HG03558 (cell line): ENCODE data around the gene ZIC3.

Experiments used
- ATAC-seq: cut with Tn5 transposase; IDR thresholded peaks from one replicate; pipeline ENCODE4 v1.9.1; 2021; ENCODE audit warnings: moderate number of reproducible peaks; ENCODE audit not compliant: unreplicated experiment; ENCODE audit errors: extremely low read depth

The ZIC3 gene

DNA sequence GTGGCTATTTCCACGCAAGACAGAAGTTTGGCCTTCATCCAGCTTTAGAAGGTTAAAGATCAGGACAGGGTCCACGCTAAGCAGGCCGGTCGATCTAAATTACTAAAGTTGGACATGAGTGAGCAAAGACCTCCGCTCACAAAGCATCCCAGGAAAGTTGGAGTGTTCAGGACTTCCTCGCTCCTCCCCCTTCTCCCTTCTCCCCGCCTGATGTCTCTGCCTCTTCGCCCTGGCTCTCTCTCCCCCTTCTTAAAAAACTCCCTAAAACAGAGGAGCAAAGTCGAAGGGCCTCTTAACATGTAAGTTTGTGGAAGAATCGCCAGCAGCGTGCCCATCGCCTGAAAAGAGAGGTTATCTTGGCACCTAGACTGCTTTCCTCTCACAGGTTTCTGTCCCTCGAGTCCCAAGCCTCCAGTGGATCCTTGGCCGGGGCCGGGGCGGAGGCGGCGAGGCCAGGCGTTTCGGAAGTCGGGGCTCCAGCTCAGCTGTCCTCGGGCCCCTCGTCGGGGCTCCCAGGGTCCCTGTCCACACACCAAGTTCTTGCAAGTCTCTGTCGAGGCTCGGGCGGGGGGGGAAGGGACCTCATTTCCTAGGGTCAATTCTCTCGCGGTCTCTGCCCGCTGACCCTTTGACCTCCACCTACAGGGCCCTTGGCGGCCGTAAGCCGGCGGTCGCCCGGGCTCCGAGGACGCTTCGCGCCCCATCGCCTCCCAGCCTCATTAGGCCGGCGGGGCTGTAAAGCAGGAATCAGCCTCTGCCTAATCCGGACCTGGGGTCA is 7.6 kb downstream of the ZIC3 start:
- ATAC-seq = no peak

GRCh38 chrX:137574102-137574783 is 8.3 kb downstream of the ZIC3 start:
- no peak for ATAC-seq

GRCh38 chrX:137574784-137575293 is 8.9 kb downstream of the ZIC3 start:
- ATAC-seq = no peak

DNA sequence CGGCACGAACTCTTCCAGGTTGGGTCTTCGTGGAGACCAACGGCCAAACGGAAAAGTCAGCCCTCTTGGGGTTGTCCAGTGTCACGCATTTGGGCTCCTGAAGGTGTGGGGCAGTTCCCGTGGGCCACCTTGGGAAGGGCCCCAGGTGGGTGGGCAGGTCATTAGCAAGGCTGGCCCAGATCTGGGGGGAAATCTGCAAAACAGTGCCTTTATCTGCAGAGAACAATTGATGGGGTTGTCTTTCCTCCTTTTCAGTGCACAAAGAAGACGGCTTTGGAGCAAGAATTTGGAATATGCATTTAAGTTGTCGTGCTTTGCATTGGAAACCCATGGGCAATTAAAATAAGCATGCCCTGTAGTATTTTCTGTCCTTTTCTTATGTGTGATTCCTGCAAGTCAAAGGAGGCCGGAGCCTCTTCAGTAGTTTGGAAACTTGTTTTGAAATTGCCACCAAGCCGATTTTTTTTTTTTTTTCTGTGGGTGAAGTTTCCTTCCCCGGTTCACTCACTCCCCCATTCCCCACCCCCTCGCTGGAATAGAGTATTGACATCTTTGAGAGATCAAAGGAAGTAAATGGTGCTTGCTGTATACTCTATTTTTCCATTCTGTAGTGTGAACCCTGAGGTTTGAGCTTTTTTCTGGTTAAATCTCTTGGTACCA is 9.8 kb downstream of the ZIC3 start:
- no peak for ATAC-seq

DNA sequence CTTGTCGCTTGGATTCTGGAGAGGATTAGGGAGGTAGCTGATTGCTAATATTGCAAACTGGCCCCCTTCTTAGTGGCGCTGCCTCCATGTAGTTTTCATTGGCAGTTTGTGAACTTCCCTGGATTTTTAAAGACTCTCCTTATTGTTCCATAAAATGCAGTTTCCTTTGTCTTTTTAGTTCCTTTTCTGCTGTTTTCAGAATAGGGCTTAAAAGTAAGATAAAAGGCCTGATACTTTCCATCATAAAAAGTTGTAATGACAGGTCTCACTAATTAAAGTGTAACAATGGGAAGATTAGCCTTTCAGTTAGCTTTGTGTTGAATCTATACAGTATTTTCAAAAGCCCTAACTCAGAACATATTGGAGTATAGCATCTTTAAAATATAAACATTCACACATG is 21.2 kb downstream of the ZIC3 start:
- ATAC-seq = no peak

DNA sequence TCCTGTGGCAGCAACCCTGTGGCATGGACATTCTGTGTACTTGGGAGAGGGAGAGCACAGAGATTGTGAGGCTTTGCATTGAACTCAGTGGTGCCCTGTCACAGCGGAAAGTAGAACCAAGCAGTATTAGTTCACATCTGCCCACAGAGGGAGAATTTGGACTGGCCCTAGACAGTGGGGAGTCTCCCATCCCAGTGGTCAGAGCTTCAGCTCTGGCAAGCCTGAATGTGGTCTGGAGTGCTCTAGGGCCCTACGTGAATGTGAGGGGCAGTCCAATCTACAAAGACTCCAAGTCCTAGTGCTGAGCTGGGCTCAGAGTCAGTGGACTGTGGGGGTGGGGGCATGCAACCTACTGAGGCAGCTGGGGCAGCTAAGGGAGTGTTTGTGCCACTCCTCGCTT is 34.8 kb downstream of the ZIC3 start:
- no peak for ATAC-seq
